SU-DHL-6 (cell line): ENCODE data around the gene GPR137C.

ENCODE experiments used
- CTCF ChIP-seq: fragments of 200-600 bp; sonication (generic); IDR thresholded peaks from one replicate; pipeline ENCODE4 v1.5.1; 2017; ENCODE audit warnings: antibody characterized with exemption, mild to moderate bottlenecking, low read length, moderate library complexity; ENCODE audit not compliant: insufficient read depth, poor library complexity, severe bottlenecking
- EZH2phosphoT487 ChIP-seq: fragments of 200-600 bp; sonication (generic), shearing (Covaris generic); conservative IDR thresholded peaks from 2 replicates; pipeline ENCODE4 v1.6.1; 2018; ENCODE audit warnings: mild to moderate bottlenecking, antibody characterized with exemption, low read length, moderate library complexity, mixed read lengths

- TF ChIP-seq CTCF (no peak), EZH2phosphoT487 (no peak)
Measured at GRCh38 chr14:52619687-52620086, 67.1 kb downstream of the GPR137C start.
